ENCODE results near the gene ZBTB22. TPM values are rescaled to one million over a fixed set of nuclear protein-coding genes. Genes with fewer than 3 reads are reported as not detected.

ZBTB22 gene
- total and polyA plus RNA-seq, 2 experiments from 2014 or later, result 29.1 to 48.0 TPM

DNA sequence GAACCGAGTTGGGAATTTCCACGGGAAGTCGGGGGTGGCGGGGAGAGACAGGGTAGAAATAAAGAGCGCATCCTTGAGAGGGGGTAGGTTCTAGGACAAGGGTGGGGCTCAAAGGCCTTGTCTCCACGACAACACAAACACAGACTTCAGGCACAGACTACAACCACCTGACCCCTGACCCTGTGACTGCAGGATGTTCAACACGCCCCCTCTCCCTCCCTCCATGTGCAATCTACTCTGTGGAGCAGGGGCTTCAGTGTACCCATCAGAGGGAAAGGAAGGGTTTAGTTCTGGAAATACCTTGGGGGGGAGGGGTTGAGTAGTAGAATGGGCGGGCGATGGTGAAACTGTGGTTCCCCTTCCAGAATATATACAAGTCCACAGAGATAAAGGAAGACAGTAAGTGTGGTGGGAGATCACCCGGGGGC is 3.0 kb downstream of the ZBTB22 start:
- Histone ChIP-seq H3K27ac (no peak overlapping the region), H3K4me1 (ENCODE audit: low read depth) (peaks cover 8% of the 10 kb centered on the region), H3K27me3 (no peaks in the 10 kb centered on the region), H3K9me3 (ENCODE audit: low read depth) (no peaks in the 10 kb centered on the region), H3K36me3 (peaks cover 11% of the 10 kb centered on the region), H3K4me3 (peak overlapping the region; percentile 49)
- peak in 1 of 2 donors; percentile 80 for DNase-seq (ENCODE audit: low read depth in 1 of 2, low spot score in 1 of 2)
- TF ChIP-seq, protein P1, sequence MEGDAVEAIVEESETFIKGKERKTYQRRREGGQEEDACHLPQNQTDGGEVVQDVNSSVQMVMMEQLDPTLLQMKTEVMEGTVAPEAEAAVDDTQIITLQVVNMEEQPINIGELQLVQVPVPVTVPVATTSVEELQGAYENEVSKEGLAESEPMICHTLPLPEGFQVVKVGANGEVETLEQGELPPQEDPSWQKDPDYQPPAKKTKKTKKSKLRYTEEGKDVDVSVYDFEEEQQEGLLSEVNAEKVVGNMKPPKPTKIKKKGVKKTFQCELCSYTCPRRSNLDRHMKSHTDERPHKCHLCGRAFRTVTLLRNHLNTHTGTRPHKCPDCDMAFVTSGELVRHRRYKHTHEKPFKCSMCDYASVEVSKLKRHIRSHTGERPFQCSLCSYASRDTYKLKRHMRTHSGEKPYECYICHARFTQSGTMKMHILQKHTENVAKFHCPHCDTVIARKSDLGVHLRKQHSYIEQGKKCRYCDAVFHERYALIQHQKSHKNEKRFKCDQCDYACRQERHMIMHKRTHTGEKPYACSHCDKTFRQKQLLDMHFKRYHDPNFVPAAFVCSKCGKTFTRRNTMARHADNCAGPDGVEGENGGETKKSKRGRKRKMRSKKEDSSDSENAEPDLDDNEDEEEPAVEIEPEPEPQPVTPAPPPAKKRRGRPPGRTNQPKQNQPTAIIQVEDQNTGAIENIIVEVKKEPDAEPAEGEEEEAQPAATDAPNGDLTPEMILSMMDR (IDR thresholded peaks at IDR 0.05; ENCODE audit: low read depth, low read length), result no peak

DNA sequence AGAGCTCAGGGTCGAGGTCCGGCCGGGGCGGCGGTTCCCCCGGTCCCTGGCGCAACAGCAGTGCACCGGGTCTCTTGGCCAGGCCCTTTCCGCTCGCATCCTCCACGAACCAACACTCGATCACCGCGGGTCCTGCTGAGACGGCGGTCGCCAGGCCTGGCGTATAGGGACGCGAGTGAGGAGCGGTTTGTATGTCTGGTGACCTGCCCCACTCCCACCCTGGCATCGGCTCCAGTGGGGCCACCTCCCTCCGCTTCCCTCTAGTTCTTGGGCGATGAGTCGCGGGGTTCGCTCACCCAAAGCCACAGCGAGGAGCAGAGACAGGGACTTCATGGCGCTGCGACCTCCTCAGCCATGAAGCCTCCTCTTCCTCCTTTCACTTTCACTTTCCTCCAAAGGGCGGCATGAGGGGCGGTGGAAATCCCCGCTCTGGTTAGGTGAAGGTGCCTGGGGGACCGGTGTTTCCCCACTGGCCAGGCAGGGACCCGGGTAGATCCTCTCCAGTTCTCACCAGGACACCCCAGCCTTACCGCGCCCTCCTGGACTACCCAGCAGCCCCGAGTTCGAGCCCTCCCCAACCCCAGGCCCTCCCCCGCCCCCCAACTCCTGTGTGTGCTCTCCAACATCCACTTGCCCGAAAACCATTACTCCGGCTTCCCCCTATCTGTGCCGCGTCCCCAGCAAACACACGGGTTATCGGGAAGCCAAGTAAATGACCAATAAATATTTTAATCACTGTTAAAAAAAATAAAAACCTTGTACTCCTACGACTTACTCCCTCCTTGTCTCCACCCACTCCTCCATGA is 3.6 kb downstream of the ZBTB22 start, which contains the start of gene TAPBP:
Gene TAPBP (minus strand): TSS at position 370 of the 806 bp plus-strand sequence. CDS start 37 bp downstream, at position 333.
- Histone ChIP-seq H3K4me3 (peak within 1 kb of the TSS; percentile 49), H3K9me3 (ENCODE audit: low read depth) (no peaks in the 10 kb centered on the region), H3K27me3 (no peaks in the 10 kb centered on the region), H3K36me3 (peaks cover 5% of the 10 kb centered on the region), H3K27ac (no peak within 1 kb of the TSS), H3K4me1 (ENCODE audit: low read depth) (peaks cover 8% of the 10 kb centered on the region)
- TF ChIP-seq, protein P1 (IDR thresholded peaks at IDR 0.05; ENCODE audit: low read depth, low read length), result no peak
- peak; percentile 56 to 59 for DNase-seq (ENCODE audit: low read depth in 1 of 2, low spot score in 1 of 2)

DNA sequence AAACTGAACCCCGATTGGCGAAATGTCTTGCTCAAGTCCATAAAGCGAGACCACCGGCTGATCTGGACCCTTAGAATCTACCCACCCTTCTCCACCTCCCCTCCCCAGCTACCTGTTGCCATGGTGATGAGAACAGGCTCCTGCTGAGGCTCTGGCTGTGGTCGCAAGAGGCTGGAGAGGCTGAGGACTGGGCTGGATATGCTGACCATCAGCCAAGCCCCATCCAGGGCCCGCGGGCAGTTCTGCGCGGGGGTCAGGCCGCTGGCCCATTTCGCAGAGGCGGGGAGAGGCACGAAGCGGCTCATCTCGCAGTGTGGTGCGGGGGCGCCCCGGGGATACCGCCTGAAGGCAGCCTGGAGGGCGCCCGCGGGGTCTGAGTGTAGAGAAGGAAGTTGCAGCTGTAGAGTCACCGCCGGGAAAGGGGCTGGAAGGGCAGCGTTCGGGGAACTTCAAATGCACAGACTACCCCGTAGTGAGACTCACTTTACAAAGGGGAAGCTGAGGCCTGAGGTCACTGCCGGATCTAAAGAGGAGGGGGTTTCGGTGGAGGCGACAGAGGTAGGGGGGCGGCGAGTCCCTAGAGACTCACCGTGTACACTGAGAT is 4.3 kb downstream of the ZBTB22 start:
- TF ChIP-seq, protein P1 (IDR thresholded peaks at IDR 0.05; ENCODE audit: low read depth, low read length), result no peak
- Histone ChIP-seq H3K4me1 (ENCODE audit: low read depth) (peaks cover 4% of the 10 kb centered on the region), H3K4me3 (peak overlapping the region; percentile 49), H3K27me3 (no peaks in the 10 kb centered on the region), H3K36me3 (no peaks in the 10 kb centered on the region), H3K27ac (no peak overlapping the region), H3K9me3 (ENCODE audit: low read depth) (no peaks in the 10 kb centered on the region)
- peak in 1 of 2 donors; percentile 29 for DNase-seq (ENCODE audit: low read depth in 1 of 2, low spot score in 1 of 2)

DNA sequence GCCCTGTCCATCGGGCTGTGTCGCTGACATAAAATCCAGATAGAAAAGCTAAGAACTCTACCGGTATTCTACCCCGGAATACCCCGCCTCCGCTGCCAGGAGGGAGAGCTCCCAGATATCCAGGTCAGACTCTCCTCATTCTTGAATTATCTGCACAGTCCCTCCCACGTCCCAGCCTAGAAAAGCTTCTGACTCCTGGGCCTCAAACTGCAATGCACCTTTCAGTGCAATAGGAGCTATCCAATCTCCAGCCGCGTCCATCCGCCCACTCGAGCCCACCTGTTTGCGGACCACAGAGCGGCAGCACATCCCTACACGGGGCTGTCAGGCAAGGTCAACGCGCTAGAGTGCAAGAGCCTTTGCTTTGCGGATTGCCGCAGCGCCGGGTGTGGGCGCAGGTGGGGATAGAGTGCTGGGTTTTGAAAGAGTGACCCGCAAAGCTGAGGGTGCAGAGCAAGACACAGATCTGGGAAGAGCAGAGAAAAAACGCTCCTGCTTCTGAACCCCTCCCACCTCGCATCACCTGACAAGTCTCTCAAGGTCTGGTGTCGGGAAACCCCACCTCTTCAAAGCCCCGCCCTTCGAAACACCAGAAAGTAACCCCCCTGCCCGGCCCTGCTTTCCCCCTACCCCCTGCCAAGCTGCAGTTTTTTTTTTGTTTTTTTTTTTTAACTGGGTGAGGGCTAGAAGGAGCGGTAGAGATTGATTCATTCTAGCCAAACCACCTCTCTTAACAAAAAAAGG is 5.0 kb downstream of the ZBTB22 start:
- H3K27me3 ChIP-seq, result no peaks in the 10 kb centered on the region
- H3K36me3 ChIP-seq, result no peaks in the 10 kb centered on the region
- peak overlapping the region; percentile 49 for H3K4me3 ChIP-seq
- H3K4me1 ChIP-seq (ENCODE audit: low read depth), result peaks cover 4% of the 10 kb centered on the region
- peak; percentile 31 to 72 for DNase-seq (ENCODE audit: low read depth in 1 of 2, low spot score in 1 of 2)
- TF ChIP-seq, protein P1 (IDR thresholded peaks at IDR 0.05; ENCODE audit: low read depth, low read length), result no peak
- no peaks in the 10 kb centered on the region for H3K9me3 ChIP-seq (ENCODE audit: low read depth)
- no peak overlapping the region for H3K27ac ChIP-seq

DNA sequence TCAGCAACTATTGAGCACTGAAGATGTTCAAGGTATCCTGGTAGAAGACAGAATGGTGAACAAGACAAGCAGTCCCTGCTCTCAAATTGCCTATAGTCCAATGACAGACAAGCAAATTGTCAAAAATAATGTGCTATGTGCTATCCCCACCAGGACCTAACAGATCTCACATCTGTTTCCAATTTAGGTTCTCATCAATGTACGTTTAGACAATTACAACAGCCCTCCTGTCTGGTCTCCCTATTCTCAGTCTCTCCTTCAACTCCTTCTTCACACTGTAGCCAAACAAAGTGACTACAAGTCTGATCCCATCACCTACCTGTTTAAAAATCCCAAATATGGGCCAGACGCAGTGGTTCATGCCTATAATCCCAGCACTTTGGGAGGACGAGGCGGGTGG is 11.2 kb downstream of the ZBTB22 start:
- Histone ChIP-seq H3K9me3 (ENCODE audit: low read depth) (no peaks in the 10 kb centered on the region), H3K36me3 (no peaks in the 10 kb centered on the region), H3K4me1 (ENCODE audit: low read depth) (no peaks in the 10 kb centered on the region), H3K4me3 (no peak overlapping the region), H3K27me3 (no peaks in the 10 kb centered on the region), H3K27ac (no peak overlapping the region)
- no peak for DNase-seq (ENCODE audit: low read depth in 1 of 2, low spot score in 1 of 2)
- TF ChIP-seq, protein P1 (IDR thresholded peaks at IDR 0.05; ENCODE audit: low read depth, low read length), result no peak

Data from cardiac muscle cell (in vitro differentiated cells and primary cell).